T follicular helper cell (primary cell): ENCODE results near the gene SLC29A3.

ENCODE experiments used
- DNase-seq: peaks from one replicate; pipeline ENCODE4 v3.0.0-alpha.2; 2020; ENCODE audit warnings: low read depth

Gene SLC29A3

GRCh38 chr10:71392791-71393781, 74.0 kb downstream of the SLC29A3 start:
- no peak for DNase-seq

DNA sequence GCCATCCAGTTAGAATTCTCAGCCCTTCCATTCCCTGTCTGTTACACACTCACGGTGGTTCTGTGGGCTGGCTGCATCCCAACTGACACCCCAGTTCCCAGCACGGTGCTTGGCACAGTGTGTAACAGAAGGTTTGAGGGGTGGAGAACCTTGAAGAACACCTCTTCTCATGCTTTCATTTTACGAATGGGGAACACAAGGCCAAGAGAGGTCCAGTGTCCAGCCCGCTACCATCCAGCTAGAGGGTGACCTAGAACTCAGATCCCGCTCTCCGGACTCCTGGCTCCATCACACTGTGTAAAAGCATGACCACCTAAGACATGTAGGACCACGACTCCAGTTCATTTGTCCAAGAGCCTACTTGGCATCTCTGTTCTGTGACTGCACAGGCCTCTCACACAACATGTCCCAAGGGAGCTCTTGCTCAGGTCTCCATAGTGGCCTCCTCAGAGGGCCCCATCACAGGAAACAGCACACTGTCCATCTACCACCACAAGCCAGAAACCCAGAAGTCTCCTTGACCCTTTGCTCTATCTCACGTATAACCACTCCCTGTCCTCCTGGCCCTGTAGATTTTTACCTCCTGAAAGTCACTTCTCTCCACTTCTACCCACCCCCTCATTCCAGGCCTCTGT, 74.9 kb downstream of the SLC29A3 start:
- no peak for DNase-seq

DNA sequence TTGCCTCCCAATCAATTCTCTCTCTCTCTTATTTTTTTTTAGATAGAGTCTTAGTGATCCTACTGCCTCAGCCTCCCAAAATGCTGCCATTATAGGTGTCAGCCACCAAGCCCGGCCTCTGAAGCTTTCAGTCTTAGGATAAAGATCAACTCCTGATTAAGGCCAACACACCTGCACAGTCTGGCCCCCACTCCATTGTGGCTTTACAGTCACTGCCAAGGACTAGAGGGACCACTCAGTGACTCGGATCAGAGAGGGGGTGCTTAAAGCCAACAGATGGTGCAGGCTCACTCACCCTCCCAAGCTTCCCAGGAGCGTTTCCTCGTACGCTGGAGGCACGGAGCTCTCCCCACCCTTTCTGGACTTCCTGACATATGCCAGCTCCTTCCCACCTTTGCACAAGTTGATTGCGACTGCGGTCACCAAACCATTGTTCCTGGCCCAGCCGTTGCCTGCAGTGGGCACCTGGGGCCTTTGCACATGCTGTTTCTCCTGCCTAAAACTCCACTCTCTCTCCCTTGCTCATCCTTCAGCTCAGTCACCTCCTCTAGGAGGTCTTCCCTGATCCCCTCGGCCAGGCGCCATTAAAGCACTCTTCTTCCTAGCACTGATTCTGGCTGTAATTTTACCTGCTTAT, 76.0 kb downstream of the SLC29A3 start:
- no peak for DNase-seq

DNA sequence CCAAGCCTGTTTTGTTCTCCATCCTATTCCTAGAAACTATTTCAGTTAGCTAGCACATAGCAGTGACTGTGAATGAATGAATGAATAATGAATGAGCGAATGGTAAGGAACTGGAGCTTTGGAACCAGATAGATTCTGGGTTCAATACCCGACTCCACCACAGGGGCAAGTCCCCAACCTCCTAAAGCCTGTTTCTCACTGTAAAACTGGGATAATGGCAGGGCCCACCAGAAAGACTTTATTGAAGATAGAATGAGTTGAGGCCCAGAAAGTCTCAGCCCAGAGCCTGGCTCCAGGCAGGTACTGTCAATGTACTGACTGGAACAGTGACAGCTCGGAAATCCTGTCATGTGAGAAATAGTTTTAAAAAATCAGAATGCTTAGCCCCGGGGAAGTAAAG, 76.6 kb downstream of the SLC29A3 start:
- no peak for DNase-seq

DNA sequence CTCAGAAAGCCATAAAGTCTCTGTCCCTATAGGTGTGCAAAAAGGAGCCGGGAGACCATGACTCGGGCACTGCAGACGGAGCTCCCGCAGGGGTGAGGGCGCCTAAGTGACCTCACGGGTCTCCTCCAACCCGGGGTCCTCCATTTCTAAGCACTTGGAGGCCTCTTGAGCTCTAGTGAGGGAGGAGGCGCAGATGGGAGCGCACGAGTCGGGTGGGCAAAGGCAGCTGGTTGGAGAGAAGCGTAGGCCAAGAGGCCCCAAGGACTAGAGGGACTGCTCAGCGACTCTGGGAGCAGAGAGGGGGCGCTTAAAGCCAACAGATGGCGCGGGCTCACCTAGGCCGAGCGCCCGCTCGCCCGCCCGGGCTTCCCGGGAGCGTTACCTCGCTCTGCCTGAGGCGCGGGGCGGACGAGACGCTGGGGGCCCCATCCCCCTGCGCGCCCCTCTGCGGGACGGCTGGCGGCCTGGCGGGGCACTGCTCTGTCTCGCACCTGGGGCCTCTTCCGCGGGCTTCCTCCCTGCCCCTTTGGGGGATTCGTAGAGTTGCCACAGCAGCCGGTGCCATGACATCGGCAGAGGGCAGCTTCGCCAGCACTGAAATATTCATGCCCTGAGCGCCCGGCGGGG, 77.1 kb downstream of the SLC29A3 start:
- no peak for DNase-seq

DNA sequence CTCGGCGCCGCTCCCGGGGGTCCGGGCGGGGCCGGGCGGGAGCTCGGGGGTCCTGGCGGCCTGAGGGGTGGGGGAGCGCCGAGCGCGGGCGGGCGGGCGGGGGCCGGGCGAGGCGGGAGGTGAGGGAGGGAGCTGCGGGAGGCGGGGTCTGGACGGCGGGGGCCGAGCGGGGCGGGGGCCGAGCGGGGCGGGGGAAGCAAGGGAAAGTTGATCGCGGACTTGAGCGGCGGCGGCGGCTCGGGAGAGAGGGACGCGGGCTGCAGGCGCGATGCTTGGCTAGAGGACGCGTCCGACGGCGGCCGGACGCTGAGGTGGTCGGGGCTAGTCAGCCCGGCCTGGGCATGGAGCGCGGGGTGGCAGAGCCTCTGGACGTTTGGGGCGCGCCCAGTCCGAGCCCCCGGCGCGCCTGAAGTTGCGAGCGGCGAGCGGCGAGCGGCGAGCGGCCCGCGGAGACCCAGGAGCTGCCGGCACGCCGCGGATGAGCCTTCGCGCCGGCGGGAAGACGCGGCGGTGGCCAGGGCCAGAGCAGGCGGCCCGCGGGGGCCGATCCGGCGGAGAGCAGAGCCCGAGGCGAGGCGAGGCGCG, 77.7 kb downstream of the SLC29A3 start, which contains the start of gene CDH23:
CDH23 (plus strand) TSS at position 210 of the 585 bp plus-strand sequence. CDS start 42,912 bp downstream, outside the sequence.
- DNase-seq: no peak

DNA sequence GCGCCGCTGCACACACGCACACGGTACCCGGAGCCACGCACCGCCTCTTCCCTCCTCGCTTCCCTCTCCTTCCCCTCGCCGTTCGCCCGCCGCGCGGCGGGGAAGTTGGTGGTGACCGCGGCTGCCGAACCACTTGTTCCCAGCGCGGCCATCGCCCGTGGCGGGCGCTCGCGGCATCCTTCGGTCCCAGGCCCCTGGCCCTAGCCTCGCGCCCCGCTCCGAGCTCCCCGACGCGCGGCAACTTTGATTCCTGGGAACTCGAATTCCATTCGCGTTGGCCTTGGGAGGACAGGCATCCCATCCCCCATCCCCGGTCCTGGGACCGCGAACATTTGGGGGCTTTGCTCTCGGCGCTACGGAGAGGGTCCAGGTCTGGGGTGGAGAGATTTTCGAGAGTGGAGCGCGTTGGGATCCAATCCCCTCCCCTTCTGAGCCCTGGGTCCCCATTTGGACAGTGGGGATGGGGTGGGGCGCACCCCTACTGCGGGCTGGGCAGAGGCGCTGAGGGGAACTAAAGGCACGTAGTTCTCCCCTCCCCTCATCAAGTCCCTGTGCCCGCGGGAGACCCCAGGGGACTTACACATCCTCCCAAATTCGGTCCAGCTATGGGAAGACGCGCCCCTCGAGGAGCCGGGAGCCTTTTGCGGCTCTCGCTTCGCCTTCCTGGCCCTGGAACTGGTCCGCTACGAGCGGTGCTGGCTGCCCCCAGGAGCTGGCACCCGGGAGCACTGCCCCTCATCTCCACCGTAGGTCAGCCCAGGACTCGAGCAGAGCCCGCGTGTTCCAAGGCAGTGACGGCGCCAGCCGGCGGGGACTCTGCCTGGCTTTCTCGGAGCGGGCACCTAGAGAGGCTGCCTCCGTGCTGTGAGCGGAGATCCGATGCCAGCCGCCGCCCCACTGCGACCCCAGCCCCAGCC, 78.5 kb downstream of the SLC29A3 start:
- no peak for DNase-seq

DNA sequence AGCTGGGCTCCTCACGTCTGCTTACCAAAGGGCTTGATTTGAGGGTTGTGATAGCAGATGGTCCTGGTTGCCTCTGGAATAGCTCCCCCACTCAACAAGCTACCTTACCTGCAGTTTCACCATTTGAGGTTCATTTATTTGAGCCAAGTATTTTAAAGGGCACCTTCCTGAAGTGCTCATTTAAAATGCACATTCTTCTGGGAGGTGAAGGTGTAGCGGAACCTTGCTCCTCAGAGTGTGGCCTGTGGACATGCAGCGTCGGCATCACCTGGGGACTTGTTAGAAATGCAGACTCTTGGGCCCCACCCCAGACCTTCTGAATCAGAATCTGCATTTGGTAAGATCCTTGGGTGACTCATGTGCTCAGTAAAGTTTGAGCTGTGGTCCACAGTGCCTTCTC, 79.9 kb downstream of the SLC29A3 start:
- no peak for DNase-seq

DNA sequence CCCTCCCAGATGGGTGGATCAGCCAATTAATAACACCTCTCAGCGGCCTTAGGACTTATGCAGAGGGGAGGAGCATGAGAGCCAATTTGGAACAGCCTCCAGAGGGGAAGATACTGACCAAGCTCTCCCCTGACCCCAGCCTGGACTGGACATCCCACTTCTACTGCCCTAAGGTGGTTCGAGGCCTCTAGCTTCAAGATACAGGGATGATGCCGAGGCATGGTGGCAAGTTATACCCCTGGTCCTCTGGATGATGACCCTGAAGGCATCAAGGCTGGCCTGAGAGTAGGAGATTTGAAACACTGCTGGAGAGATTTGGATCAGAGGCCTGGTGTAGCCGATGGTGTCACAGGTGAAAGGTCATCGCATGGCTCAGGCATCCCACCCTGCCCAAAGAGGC, 80.9 kb downstream of the SLC29A3 start:
- no peak for DNase-seq

GRCh38 chr10:71401056-71401455, 82.0 kb downstream of the SLC29A3 start:
- no peak for DNase-seq

GRCh38 chr10:71402005-71402404, 82.9 kb downstream of the SLC29A3 start:
- DNase-seq: no peak

GRCh38 chr10:71404503-71405295, 85.6 kb downstream of the SLC29A3 start:
- DNase-seq: no peak

DNA sequence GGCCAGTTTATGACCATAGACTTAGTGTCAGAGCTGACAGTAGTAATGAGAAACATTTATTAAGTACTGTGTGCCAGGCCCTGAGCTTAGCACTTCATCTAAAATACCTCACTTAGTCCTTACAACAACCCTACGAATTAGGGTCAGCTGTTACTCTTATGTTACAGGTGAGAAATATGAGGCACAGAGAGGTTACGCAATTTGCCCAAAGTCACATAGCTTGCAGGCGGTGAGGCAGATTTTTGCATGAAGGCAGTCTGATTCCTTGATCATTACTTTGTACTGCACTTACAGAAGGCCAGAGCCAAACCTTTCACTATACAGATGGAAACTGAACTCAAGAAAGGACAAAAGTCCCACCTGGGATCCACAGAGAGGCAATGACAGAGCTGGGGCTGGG, 87.8 kb downstream of the SLC29A3 start:
- no peak for DNase-seq

DNA sequence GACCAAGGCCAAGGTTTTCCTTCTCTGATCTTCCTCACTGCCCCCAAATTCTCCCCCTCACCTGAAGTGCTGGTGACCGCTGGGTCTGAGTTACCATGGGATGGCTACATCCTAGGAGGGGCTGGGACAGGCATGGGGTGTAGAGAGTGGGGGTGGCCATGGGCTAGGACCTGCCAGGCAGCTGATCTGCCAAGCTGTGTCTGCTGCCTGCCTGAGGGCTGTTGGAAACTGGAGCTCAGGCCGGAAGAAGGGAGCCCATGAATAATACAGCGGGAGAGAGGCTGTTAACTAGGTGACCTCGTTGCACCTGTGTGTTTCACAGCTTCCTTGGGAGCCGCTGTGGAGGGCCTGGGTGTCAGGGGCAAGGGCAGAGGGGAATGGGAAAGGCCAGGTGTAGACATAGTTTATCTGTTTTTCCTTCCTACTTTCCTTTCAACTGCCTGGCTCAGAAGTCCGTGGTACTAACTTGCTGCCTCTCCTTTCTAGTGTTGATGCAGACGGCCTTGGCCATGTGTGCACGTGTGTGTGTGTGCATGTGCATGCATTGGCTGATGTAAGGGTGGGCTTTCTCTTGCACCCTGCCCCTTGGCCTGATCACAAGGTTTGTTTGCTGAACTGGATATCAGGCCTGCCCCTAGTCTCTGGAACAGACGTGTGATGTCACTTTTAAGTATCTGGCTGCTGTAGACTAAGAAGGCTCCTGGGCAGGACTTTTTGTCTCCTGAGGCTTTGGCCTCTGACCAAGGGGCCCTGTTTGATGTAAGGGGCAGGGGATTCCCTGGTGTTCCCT, 89.6 kb downstream of the SLC29A3 start:
- no peak for DNase-seq

- DNase-seq: no peak
Observed at GRCh38 chr10:71409516-71410104, 90.6 kb downstream of the SLC29A3 start.
